ENCODE measurements around the gene ARHGEF17.

DNA sequence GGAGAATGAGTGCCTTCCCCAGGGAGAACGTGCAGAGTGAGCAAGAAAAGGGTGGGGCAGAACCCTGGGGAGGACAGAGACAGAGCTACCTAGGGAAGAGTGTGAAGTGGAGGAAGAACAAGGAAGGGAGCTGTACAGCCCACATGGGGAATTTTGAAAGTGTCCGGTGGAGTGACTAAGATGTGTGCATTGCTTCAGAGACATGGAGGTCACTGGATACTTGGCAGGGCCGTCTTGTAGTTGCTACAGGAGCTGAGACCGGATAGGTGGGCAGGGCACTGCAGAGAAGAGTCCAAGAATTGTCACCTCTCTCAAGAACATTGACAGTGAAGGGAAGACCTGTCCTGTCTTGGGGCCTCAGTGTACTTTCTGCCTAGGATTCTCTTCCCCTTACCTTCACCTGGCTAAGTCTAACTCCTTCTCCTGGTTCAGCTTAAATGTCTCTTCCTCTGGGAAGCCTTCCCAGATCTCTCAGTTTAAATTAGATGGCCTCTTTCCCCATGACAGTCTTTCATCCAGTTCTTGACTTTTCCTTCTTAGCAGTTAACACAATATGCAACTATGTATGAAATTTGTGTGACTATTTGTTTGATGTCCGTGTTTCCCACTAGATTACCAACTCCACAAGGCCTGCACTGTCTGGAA is 45.1 kb upstream of the ARHGEF17 start:
- TF ChIP-seq, protein P1, sequence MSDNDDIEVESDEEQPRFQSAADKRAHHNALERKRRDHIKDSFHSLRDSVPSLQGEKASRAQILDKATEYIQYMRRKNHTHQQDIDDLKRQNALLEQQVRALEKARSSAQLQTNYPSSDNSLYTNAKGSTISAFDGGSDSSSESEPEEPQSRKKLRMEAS (IDR thresholded peaks at IDR 0.05): no peak
- TF ChIP-seq RXRA (IDR thresholded peaks at IDR 0.05): no peak
- no peak for TF ChIP-seq JUND (IDR thresholded peaks at IDR 0.05)

Measured in liver (tissue), 2 donors.